Liver (tissue), 9 donors: ENCODE results near the gene CLIC6. TPM values are rescaled to one million over a fixed set of nuclear protein-coding genes. Genes with fewer than 3 reads are reported as not detected.

Experiments used
- DNase-seq: peaks from one replicate; pipeline ENCODE4 v3.0.0-alpha.2; 2017; ENCODE audit warnings: low spot score
- H3K27ac ChIP-seq, 2 donors: one replicate each; pipeline ENCODE4 v1.7.0; 2013; ENCODE audit warnings: inconsistent platforms in 2 of 2, low read length in 2 of 2, control low read depth in 1 of 2, low read depth in 1 of 2, mild to moderate bottlenecking in 1 of 2
- H3K27me3 ChIP-seq, 4 donors: one replicate each; pipeline versions ENCODE4 v1.6.1 to v1.7.0; 2013; ENCODE audit warnings: low read length in 3 of 4, inconsistent platforms in 1 of 4, mild to moderate bottlenecking in 1 of 4, moderate library complexity in 1 of 4; ENCODE audit not compliant: control insufficient read depth in 4 of 4, insufficient read depth in 4 of 4
- H3K36me3 ChIP-seq, 4 donors: one replicate each; pipeline versions ENCODE4 v1.6.1 to v1.7.0; 2013; ENCODE audit warnings: low read length in 3 of 4, mild to moderate bottlenecking in 3 of 4, low read depth in 1 of 4, moderate library complexity in 1 of 4; ENCODE audit not compliant: control insufficient read depth in 4 of 4, insufficient read depth in 3 of 4
- H3K4me1 ChIP-seq, 4 donors: one replicate each; pipeline versions ENCODE4 v1.6.1 to v1.7.0; 2013; ENCODE audit warnings: low read length in 3 of 4, mild to moderate bottlenecking in 3 of 4, moderate library complexity in 1 of 4; ENCODE audit not compliant: control insufficient read depth in 4 of 4, insufficient read depth in 4 of 4
- H3K4me3 ChIP-seq, 3 donors: one replicate each; pipeline versions ENCODE4 v1.6.1 to v1.7.0; 2013; ENCODE audit warnings: low read length in 3 of 3, control low read depth in 1 of 3, low read depth in 1 of 3, mild to moderate bottlenecking in 1 of 3
- H3K9ac ChIP-seq, 2 donors: one replicate each; pipeline ENCODE4 v1.7.0; 2013; ENCODE audit warnings: low read length in 2 of 2, mild to moderate bottlenecking in 2 of 2, moderate library complexity in 2 of 2, control low read depth in 1 of 2, low read depth in 1 of 2
- H3K9me3 ChIP-seq, 4 donors: one replicate each; pipeline versions ENCODE4 v1.6.1 to v1.7.0; 2013; ENCODE audit warnings: low read length in 3 of 4; ENCODE audit not compliant: control insufficient read depth in 4 of 4
- ATF3 ChIP-seq: IDR thresholded peaks from 2 replicates; pipeline ENCODE4 v1.6.1; 2016; ENCODE audit warnings: antibody characterized with exemption
- CTCF ChIP-seq: fragments of 150-350 bp; IDR thresholded peaks from 2 replicates; pipeline ENCODE4 v1.5.1; 2017; ENCODE audit warnings: improper control_type of control experiment, low read depth, low read length; ENCODE audit not compliant: missing input control
- EGR1 ChIP-seq, 2 donors: IDR thresholded peaks; 2 replicates each; pipeline ENCODE4 v1.6.1; 2016 to 2018; ENCODE audit warnings: antibody characterized with exemption in 2 of 2, low read depth in 2 of 2
- GABPA ChIP-seq, 2 donors: IDR thresholded peaks in 1 of 2; conservative IDR thresholded peaks in 1 of 2; 2 replicates each; pipeline ENCODE4 v1.6.1; 2016; ENCODE audit warnings: antibody characterized with exemption in 2 of 2, mild to moderate bottlenecking in 1 of 2, moderate library complexity in 1 of 2
- HNF4A ChIP-seq, 2 donors: conservative IDR thresholded peaks; 2 replicates each; pipeline ENCODE4 v1.6.1; 2016; ENCODE audit warnings: antibody characterized with exemption in 2 of 2, mild to moderate bottlenecking in 2 of 2
- JUND ChIP-seq, 2 donors: IDR thresholded peaks; 2 replicates each; pipeline ENCODE4 v1.6.1; 2016; ENCODE audit warnings: antibody characterized with exemption in 2 of 2
- MAX ChIP-seq: IDR thresholded peaks from 2 replicates; pipeline ENCODE4 v1.6.1; 2016; ENCODE audit warnings: antibody characterized with exemption
- NR2F2 ChIP-seq: IDR thresholded peaks from 2 replicates; pipeline ENCODE4 v1.6.1; 2016; ENCODE audit warnings: antibody characterized with exemption
- RAD21 ChIP-seq, 2 donors: IDR thresholded peaks; 2 replicates each; pipeline ENCODE4 v1.6.1; 2016; ENCODE audit warnings: antibody characterized with exemption in 2 of 2, mild to moderate bottlenecking in 2 of 2
- REST ChIP-seq: IDR thresholded peaks from 2 replicates; pipeline ENCODE4 v1.6.1; 2016; ENCODE audit warnings: antibody characterized with exemption, mild to moderate bottlenecking
- RXRA ChIP-seq, 2 donors: IDR thresholded peaks; 2 replicates each; pipeline ENCODE4 v1.6.1; 2017 to 2018; ENCODE audit warnings: antibody characterized with exemption in 2 of 2, mild to moderate bottlenecking in 1 of 2
- SP1 ChIP-seq: IDR thresholded peaks from 2 replicates; pipeline ENCODE4 v1.6.1; 2018; ENCODE audit warnings: antibody characterized with exemption, mild to moderate bottlenecking
- TAF1 ChIP-seq: conservative IDR thresholded peaks from 2 replicates; pipeline ENCODE4 v1.6.1; 2016; ENCODE audit warnings: antibody characterized with exemption, mild to moderate bottlenecking
- YY1 ChIP-seq: IDR thresholded peaks from 2 replicates; pipeline ENCODE4 v1.6.1; 2016; ENCODE audit warnings: antibody characterized with exemption, mild to moderate bottlenecking
- ZBTB33 ChIP-seq: IDR thresholded peaks from 2 replicates; pipeline ENCODE4 v1.6.1; 2016; ENCODE audit warnings: antibody characterized with exemption
- WGBS: extraction: QIAGEN DNeasy Blood & Tissue Kit; methylation state at CpG from one replicate; pipeline ENCODE4 v1.1.7; 2013; 5-methylcytosine and 5-hydroxymethylcytosine counted together
- polyA plus RNA-seq, 2 donors: library from polyadenylated mRNA; stranded (reverse) in 1 of 2; unstranded in 1 of 2; fragments of 200-250 nt in 1 of 2; fragments of >200 nt in 1 of 2; fragmentation: Nextera tagmentation in 1 of 2; extraction: Ambion mirVana in 1 of 2; gene quantifications; one replicate each; pipeline versions ENCODE4 v1.2.1 to v1.2.3, GENCODE V29; 2013 to 2015
- total RNA-seq, 2 donors: library from RNA; depleted of rRNA; stranded (reverse); fragments of >200 nt; gene quantifications; one replicate each; pipeline ENCODE4 v1.2.3, GENCODE V29; 2014
- donor health status: healthy.
- donor health status: healthy.
- donor health status: healthy.
- donor health status: healthy.
- donor health status: healthy.

CLIC6 gene
- total and polyA plus RNA-seq, 4 donors = 0.05 to 0.59 (median 0.23) TPM

GRCh38 chr21:34703571-34703970 is 34.8 kb downstream of the CLIC6 start:
- Histone ChIP-seq H3K9ac (no peak overlapping the region), H3K27me3 (peaks cover 0 to 3% (median 0%) of the 10 kb centered on the region in 4 donors), H3K9me3 (no peaks in the 10 kb centered on the region), H3K4me3 (no peak overlapping the region), H3K36me3 (no peaks in the 10 kb centered on the region), H3K4me1 (no peaks in the 10 kb centered on the region), H3K27ac (no peak overlapping the region)
- WGBS = 89% methylated on average over 12 of the region's 12 CpGs
- TF ChIP-seq ATF3 = no peak
- TF ChIP-seq EGR1 (IDR thresholded peaks at IDR 0.05; ENCODE audit: low read depth in 2 of 2) = no peak
- no peak for TF ChIP-seq NR2F2
- TF ChIP-seq CTCF = no peak
- TF ChIP-seq RXRA (IDR thresholded peaks at IDR 0.05) = no peak
- no peak for TF ChIP-seq RAD21 (IDR thresholded peaks at IDR 0.05)
- no peak for TF ChIP-seq TAF1
- no peak for TF ChIP-seq SP1
- TF ChIP-seq MAX = no peak
- no peak for TF ChIP-seq HNF4A (conservative IDR thresholded peaks at IDR 0.05)
- no peak for TF ChIP-seq ZBTB33
- no peak for TF ChIP-seq YY1
- TF ChIP-seq JUND (IDR thresholded peaks at IDR 0.05) = no peak
- TF ChIP-seq REST = no peak
- TF ChIP-seq GABPA (IDR thresholded peaks at IDR 0.05 in 1 of 2, conservative IDR thresholded peaks at IDR 0.05 in 1 of 2) = no peak
- DNase-seq = no peak

- 80% methylated on average over 7 of the region's 7 CpGs for WGBS
- no peak overlapping the region for H3K27ac ChIP-seq
Measured at GRCh38 chr21:34704119-34704518, 35.3 kb downstream of the CLIC6 start.

More at GRCh38 chr21:34704119-34704518, 35.3 kb downstream of the CLIC6 start:
- DNase-seq = no peak
- H3K4me3 ChIP-seq = no peak overlapping the region
- no peak for TF ChIP-seq RAD21 (IDR thresholded peaks at IDR 0.05)
- no peaks in the 10 kb centered on the region for H3K36me3 ChIP-seq
- no peaks in the 10 kb centered on the region for H3K9me3 ChIP-seq
- no peak overlapping the region for H3K9ac ChIP-seq
- no peaks in the 10 kb centered on the region for H3K4me1 ChIP-seq
- H3K27me3 ChIP-seq = peaks cover 0 to 3% (median under 1%) of the 10 kb centered on the region in 4 donors
